Neural cell (in vitro differentiated cells): ENCODE data around the gene ZCCHC10. TPM values are rescaled to one million over a fixed set of nuclear protein-coding genes. Genes with fewer than 3 reads are reported as not detected.

Experiments used
- H2AFZ ChIP-seq: fragments of 200-600, 300-800 bp; sonication (generic), shearing (Covaris generic); 2 replicates; pipeline ENCODE4 v1.6.0; 2014; ENCODE audit warnings: low read depth, mild to moderate bottlenecking, antibody characterized with exemption, low read length, moderate library complexity
- H3F3A ChIP-seq: fragments of 200-600 bp; shearing (Covaris generic); 2 replicates; pipeline ENCODE4 v1.6.1; 2016; ENCODE audit warnings: mild to moderate bottlenecking, moderate library complexity, mixed read lengths, antibody characterized with exemption, low read length; ENCODE audit not compliant: insufficient read depth, poor library complexity, severe bottlenecking
- H3K27ac ChIP-seq: fragments of 200-600, 300-800 bp; sonication (generic), shearing (Covaris generic); 2 replicates; pipeline ENCODE4 v1.5.1; 2014; ENCODE audit warnings: mild to moderate bottlenecking, low read length, moderate library complexity
- H3K27me3 ChIP-seq: fragments of 300-800, 200-600 bp; sonication (generic), shearing (Covaris generic); 2 replicates; pipeline ENCODE4 v1.6.0; 2014; ENCODE audit warnings: mild to moderate bottlenecking, low read depth, low read length, moderate library complexity; ENCODE audit not compliant: insufficient read depth
- H3K36me3 ChIP-seq: fragments of 300-800, 200-600 bp; sonication (generic), shearing (Covaris generic); 2 replicates; pipeline ENCODE4 v1.5.1; 2014; ENCODE audit warnings: mild to moderate bottlenecking, antibody characterized with exemption, low read length, moderate library complexity; ENCODE audit not compliant: insufficient read depth
- H3K4me2 ChIP-seq: fragments of 300-800, 200-600 bp; sonication (generic), shearing (Covaris generic); 2 replicates; pipeline ENCODE4 v1.6.0; 2014; ENCODE audit warnings: mild to moderate bottlenecking, low read length
- H3K4me3 ChIP-seq: fragments of 300-800, 200-600 bp; sonication (generic), shearing (Covaris generic); 2 replicates; pipeline ENCODE4 v1.5.1; 2014; ENCODE audit warnings: mild to moderate bottlenecking, low read length, moderate library complexity
- H3K79me2 ChIP-seq: fragments of 200-600 bp; shearing (Covaris generic); replicated peaks from 2 replicates; pipeline ENCODE4 v1.6.0; 2014; ENCODE audit warnings: mild to moderate bottlenecking, low read length, moderate library complexity; ENCODE audit not compliant: insufficient read depth
- H3K9ac ChIP-seq: fragments of 300-800, 200-600 bp; sonication (generic), shearing (Covaris generic); 2 replicates; pipeline ENCODE4 v1.6.1; 2016; ENCODE audit warnings: mild to moderate bottlenecking, low read length, mixed read lengths
- H3K9me2 ChIP-seq: fragments of 200-600 bp; shearing (Covaris generic); 2 replicates; pipeline ENCODE4 v1.6.1; 2016; ENCODE audit warnings: mild to moderate bottlenecking, low read length, mixed read lengths; ENCODE audit not compliant: insufficient read depth
- H3K9me3 ChIP-seq: fragments of 200-600, 300-800 bp; sonication (generic), shearing (Covaris generic); 2 replicates; pipeline ENCODE4 v1.6.1; 2016; ENCODE audit warnings: mild to moderate bottlenecking, mixed run types, low read length, moderate library complexity, mixed read lengths
- H4K20me1 ChIP-seq: fragments of 200-600 bp; shearing (Covaris generic); 2 replicates; pipeline ENCODE4 v1.6.1; 2016; ENCODE audit warnings: mild to moderate bottlenecking, mixed run types; ENCODE audit not compliant: insufficient read depth
- EP300 ChIP-seq: fragments of 450-650 bp; conservative IDR thresholded peaks from 2 replicates; pipeline ENCODE4 v1.6.1; 2014; ENCODE audit warnings: antibody characterized with exemption, mild to moderate bottlenecking, moderate library complexity; ENCODE audit not compliant: poor library complexity, severe bottlenecking
- EZH2 ChIP-seq: fragments of 200-600, 300-800 bp; shearing (Covaris generic), sonication (generic); IDR thresholded peaks from 2 replicates; pipeline ENCODE4 v1.6.1; 2014; ENCODE audit warnings: antibody characterized with exemption, low read length, borderline replicate concordance, mild to moderate bottlenecking; ENCODE audit not compliant: insufficient read depth, poor library complexity, severe bottlenecking
- MXI1 ChIP-seq: fragments of 450-650 bp; conservative IDR thresholded peaks from 2 replicates; pipeline ENCODE4 v1.6.1; 2014; ENCODE audit warnings: antibody characterized with exemption, mild to moderate bottlenecking; ENCODE audit not compliant: poor library complexity, severe bottlenecking
- POLR2AphosphoS5 ChIP-seq: IDR thresholded peaks from 2 replicates; pipeline ENCODE4 v1.6.1; 2012
- RAD21 ChIP-seq: fragments of 450-650 bp; conservative IDR thresholded peaks from 2 replicates; pipeline ENCODE4 v1.6.1; 2014; ENCODE audit warnings: antibody characterized with exemption, mild to moderate bottlenecking, moderate library complexity
- SMC3 ChIP-seq: fragments of 450-650 bp; conservative IDR thresholded peaks from 2 replicates; pipeline ENCODE4 v1.6.1; 2014; ENCODE audit warnings: antibody characterized with exemption, mild to moderate bottlenecking, moderate library complexity; ENCODE audit not compliant: poor library complexity
- TAF1 ChIP-seq: IDR thresholded peaks from 2 replicates; pipeline ENCODE4 v1.6.1; 2012; ENCODE audit warnings: low read depth
- polyA plus RNA-seq: library from polyadenylated mRNA; depleted of rRNA; stranded (reverse); fragments of >200 nt; gene quantifications from 2 replicates; pipeline ENCODE4 v1.2.3, GENCODE V29; 2014
- TF ChIP-seq, protein P1 (sequence below): fragments of 450-650 bp; IDR thresholded peaks from 2 replicates; pipeline ENCODE4 v1.5.1; 2014; ENCODE audit warnings: antibody characterized with exemption, mild to moderate bottlenecking, moderate library complexity; ENCODE audit not compliant: poor library complexity, severe bottlenecking
- TF ChIP-seq, protein P2 (sequence below): IDR thresholded peaks from 2 replicates; pipeline ENCODE4 v1.6.1; 2012; ENCODE audit warnings: borderline replicate concordance

The ZCCHC10 gene
- polyA plus RNA-seq, 1 donor from 2014 or later, result 68.0 TPM

DNA sequence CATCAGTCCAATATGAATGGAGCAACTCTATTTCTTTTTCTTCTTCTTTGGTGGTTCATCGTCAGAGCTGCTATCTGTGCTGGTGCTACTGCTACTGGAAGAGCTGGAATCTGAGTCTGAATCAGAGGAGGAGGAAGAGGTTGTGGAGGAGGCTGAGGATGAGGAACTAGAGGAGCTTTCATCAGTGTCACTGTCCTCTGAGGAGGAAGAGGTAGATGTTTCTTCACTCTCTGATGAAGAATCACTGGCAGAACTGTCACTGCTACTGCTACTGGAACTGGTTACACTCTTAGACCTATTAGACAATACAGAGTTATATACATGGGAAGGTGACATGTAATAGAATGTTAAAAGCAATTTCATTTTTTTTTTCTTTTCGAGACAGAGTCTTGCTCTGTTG lies 27.8 kb downstream of the ZCCHC10 start:
- Histone ChIP-seq H3K4me3 (no peak overlapping the region), H3K9me3 (no peaks in the 10 kb centered on the region), H3K4me2 (no peak overlapping the region), H3K79me2 (no peaks in the 10 kb centered on the region), H3K36me3 (no peaks in the 10 kb centered on the region), H4K20me1 (no peaks in the 10 kb centered on the region), H2AFZ (no peak overlapping the region), H3K9ac (no peak overlapping the region), H3K9me2 (no peaks in the 10 kb centered on the region), H3F3A (no peaks in the 10 kb centered on the region), H3K27me3 (no peaks in the 10 kb centered on the region), H3K27ac (no peak overlapping the region)
- no peak for TF ChIP-seq SMC3
- TF ChIP-seq RAD21, result no peak

DNA sequence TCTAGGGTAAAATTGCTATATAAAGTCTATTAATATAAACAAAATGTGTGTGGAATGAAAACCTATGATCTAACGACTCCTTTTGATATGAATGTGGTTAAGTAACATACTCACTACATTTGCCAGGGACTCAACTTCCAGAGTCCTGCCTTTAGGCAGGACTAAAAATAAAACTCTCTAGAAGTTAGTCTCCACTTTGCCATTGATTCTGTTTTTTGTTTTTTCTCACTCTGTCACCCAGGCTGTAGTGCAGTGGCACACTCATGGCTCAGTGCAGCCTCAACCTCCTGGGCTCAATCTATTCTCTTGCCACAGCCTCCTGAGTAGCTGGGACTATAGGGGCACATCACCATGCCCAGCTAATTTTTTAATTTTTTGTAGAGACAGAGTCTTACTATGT lies 30.0 kb downstream of the ZCCHC10 start:
- H3K9ac ChIP-seq, result no peak overlapping the region
- no peak overlapping the region for H2AFZ ChIP-seq
- no peaks in the 10 kb centered on the region for H3K27me3 ChIP-seq
- H3K9me3 ChIP-seq, result no peaks in the 10 kb centered on the region
- TF ChIP-seq, protein P1, sequence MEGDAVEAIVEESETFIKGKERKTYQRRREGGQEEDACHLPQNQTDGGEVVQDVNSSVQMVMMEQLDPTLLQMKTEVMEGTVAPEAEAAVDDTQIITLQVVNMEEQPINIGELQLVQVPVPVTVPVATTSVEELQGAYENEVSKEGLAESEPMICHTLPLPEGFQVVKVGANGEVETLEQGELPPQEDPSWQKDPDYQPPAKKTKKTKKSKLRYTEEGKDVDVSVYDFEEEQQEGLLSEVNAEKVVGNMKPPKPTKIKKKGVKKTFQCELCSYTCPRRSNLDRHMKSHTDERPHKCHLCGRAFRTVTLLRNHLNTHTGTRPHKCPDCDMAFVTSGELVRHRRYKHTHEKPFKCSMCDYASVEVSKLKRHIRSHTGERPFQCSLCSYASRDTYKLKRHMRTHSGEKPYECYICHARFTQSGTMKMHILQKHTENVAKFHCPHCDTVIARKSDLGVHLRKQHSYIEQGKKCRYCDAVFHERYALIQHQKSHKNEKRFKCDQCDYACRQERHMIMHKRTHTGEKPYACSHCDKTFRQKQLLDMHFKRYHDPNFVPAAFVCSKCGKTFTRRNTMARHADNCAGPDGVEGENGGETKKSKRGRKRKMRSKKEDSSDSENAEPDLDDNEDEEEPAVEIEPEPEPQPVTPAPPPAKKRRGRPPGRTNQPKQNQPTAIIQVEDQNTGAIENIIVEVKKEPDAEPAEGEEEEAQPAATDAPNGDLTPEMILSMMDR, result no peak
- TF ChIP-seq, protein P2, sequence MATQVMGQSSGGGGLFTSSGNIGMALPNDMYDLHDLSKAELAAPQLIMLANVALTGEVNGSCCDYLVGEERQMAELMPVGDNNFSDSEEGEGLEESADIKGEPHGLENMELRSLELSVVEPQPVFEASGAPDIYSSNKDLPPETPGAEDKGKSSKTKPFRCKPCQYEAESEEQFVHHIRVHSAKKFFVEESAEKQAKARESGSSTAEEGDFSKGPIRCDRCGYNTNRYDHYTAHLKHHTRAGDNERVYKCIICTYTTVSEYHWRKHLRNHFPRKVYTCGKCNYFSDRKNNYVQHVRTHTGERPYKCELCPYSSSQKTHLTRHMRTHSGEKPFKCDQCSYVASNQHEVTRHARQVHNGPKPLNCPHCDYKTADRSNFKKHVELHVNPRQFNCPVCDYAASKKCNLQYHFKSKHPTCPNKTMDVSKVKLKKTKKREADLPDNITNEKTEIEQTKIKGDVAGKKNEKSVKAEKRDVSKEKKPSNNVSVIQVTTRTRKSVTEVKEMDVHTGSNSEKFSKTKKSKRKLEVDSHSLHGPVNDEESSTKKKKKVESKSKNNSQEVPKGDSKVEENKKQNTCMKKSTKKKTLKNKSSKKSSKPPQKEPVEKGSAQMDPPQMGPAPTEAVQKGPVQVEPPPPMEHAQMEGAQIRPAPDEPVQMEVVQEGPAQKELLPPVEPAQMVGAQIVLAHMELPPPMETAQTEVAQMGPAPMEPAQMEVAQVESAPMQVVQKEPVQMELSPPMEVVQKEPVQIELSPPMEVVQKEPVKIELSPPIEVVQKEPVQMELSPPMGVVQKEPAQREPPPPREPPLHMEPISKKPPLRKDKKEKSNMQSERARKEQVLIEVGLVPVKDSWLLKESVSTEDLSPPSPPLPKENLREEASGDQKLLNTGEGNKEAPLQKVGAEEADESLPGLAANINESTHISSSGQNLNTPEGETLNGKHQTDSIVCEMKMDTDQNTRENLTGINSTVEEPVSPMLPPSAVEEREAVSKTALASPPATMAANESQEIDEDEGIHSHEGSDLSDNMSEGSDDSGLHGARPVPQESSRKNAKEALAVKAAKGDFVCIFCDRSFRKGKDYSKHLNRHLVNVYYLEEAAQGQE, result no peak
- no peak for TF ChIP-seq POLR2AphosphoS5
- no peak for TF ChIP-seq MXI1
- TF ChIP-seq EZH2, result no peak
- TF ChIP-seq TAF1, result no peak
- no peak for TF ChIP-seq RAD21
- no peak for TF ChIP-seq SMC3
- no peak for TF ChIP-seq EP300
- H3K9me2 ChIP-seq, result no peaks in the 10 kb centered on the region
- no peaks in the 10 kb centered on the region for H4K20me1 ChIP-seq
- no peak overlapping the region for H3K27ac ChIP-seq
- no peak overlapping the region for H3K4me2 ChIP-seq
- no peaks in the 10 kb centered on the region for H3F3A ChIP-seq
- H3K4me3 ChIP-seq, result no peak overlapping the region
- H3K79me2 ChIP-seq, result no peaks in the 10 kb centered on the region
- no peaks in the 10 kb centered on the region for H3K36me3 ChIP-seq
